ENCODE results near the gene ABR. TPM values are rescaled to one million over a fixed set of nuclear protein-coding genes. Genes with fewer than 3 reads are reported as not detected.

ABR gene
- total RNA-seq, 1 experiment from 2014 or later: 78.3 TPM

- Mint-ChIP-seq H3K9me3 (ENCODE audit: unreplicated experiment) (no peaks in the 10 kb centered on the region), H3K36me3 (ENCODE audit: insufficient read depth, unreplicated experiment) (peaks cover 8% of the 10 kb centered on the region), H3K4me3 (ENCODE audit: unreplicated experiment) (no peak overlapping the region), H3K27ac (ENCODE audit: unreplicated experiment) (no peak overlapping the region), H3K27me3 (ENCODE audit: insufficient read depth, unreplicated experiment) (no peaks in the 10 kb centered on the region), H3K4me1 (ENCODE audit: low read depth, unreplicated experiment) (no peaks in the 10 kb centered on the region)
- DNase-seq: no peak
- intact Hi-C loops (cut with micrococcal nuclease; ENCODE audit: unreplicated experiment): no loop called here
- POLR2A ChIA-PET: no interaction called here
- Histone ChIP-seq H3K4me3 (ENCODE audit: low read depth, low read length) (no peak overlapping the region), H3K27me3 (replicated peaks; ENCODE audit: control insufficient read depth, insufficient read depth, low read length) (no peaks in the 10 kb centered on the region), H3K4me1 (no peaks in the 10 kb centered on the region), H3K36me3 (ENCODE audit: control insufficient read depth, insufficient read depth, low read length) (no peaks in the 10 kb centered on the region), H3K9me3 (no peaks in the 10 kb centered on the region)
- CTCF ChIA-PET: no interaction called here
- TF ChIP-seq CTCF (IDR thresholded peaks at IDR 0.05; ENCODE audit: insufficient read depth in 1 of 2, low read depth in 1 of 2, low read length in 1 of 2, severe bottlenecking in 1 of 2, unreplicated experiment in 1 of 2): no peak
- BruUV-seq (replicated peaks): no TSS peak
Measured at GRCh38 chr17:1030684-1031532, 148.9 kb downstream of the ABR start.

GRCh38 chr17:1029922-1030644 lies 149.7 kb downstream of the ABR start:
- Mint-ChIP-seq H3K27me3 (ENCODE audit: insufficient read depth, unreplicated experiment) (no peaks in the 10 kb centered on the region), H3K36me3 (ENCODE audit: insufficient read depth, unreplicated experiment) (peaks cover 15% of the 10 kb centered on the region), H3K9me3 (ENCODE audit: unreplicated experiment) (no peaks in the 10 kb centered on the region), H3K4me1 (ENCODE audit: low read depth, unreplicated experiment) (no peaks in the 10 kb centered on the region), H3K27ac (ENCODE audit: unreplicated experiment) (no peak overlapping the region), H3K4me3 (ENCODE audit: unreplicated experiment) (no peak overlapping the region)
- intact Hi-C loops (cut with micrococcal nuclease; ENCODE audit: unreplicated experiment): no loop called here
- BruUV-seq (replicated peaks): no TSS peak
- no peak for TF ChIP-seq CTCF (IDR thresholded peaks at IDR 0.05; ENCODE audit: insufficient read depth in 1 of 2, low read depth in 1 of 2, low read length in 1 of 2, severe bottlenecking in 1 of 2, unreplicated experiment in 1 of 2)
- CTCF ChIA-PET: no interaction called here
- no peaks in the 10 kb centered on the region for H3K36me3 ChIP-seq (ENCODE audit: control insufficient read depth, insufficient read depth, low read length)
- H3K4me1 ChIP-seq: no peaks in the 10 kb centered on the region
- H3K9me3 ChIP-seq: no peaks in the 10 kb centered on the region
- H3K4me3 ChIP-seq (ENCODE audit: low read depth, low read length): no peak overlapping the region
- POLR2A ChIA-PET: no interaction called here
- no peak for DNase-seq
- H3K27me3 ChIP-seq (replicated peaks; ENCODE audit: control insufficient read depth, insufficient read depth, low read length): no peaks in the 10 kb centered on the region

- CTCF ChIA-PET: no interaction called here
- H3K4me1 ChIP-seq: no peaks in the 10 kb centered on the region
- Mint-ChIP-seq H3K9me3 (ENCODE audit: unreplicated experiment) (no peaks in the 10 kb centered on the region), H3K4me1 (ENCODE audit: low read depth, unreplicated experiment) (no peaks in the 10 kb centered on the region), H3K36me3 (ENCODE audit: insufficient read depth, unreplicated experiment) (peaks cover 15% of the 10 kb centered on the region), H3K27me3 (ENCODE audit: insufficient read depth, unreplicated experiment) (no peaks in the 10 kb centered on the region), H3K27ac (ENCODE audit: unreplicated experiment) (no peak overlapping the region), H3K4me3 (ENCODE audit: unreplicated experiment) (no peak overlapping the region)
- H3K36me3 ChIP-seq (ENCODE audit: control insufficient read depth, insufficient read depth, low read length): no peaks in the 10 kb centered on the region
- TF ChIP-seq CTCF (IDR thresholded peaks at IDR 0.05; ENCODE audit: insufficient read depth in 1 of 2, low read depth in 1 of 2, low read length in 1 of 2, severe bottlenecking in 1 of 2, unreplicated experiment in 1 of 2): no peak
- POLR2A ChIA-PET: no interaction called here
- intact Hi-C loops (cut with micrococcal nuclease; ENCODE audit: unreplicated experiment): no loop called here
- DNase-seq: no peak
- no peaks in the 10 kb centered on the region for H3K9me3 ChIP-seq
- no peaks in the 10 kb centered on the region for H3K27me3 ChIP-seq (replicated peaks; ENCODE audit: control insufficient read depth, insufficient read depth, low read length)
- H3K4me3 ChIP-seq (ENCODE audit: low read depth, low read length): no peak overlapping the region
- BruUV-seq (replicated peaks): no TSS peak
Measured at GRCh38 chr17:1029196-1029921, 150.4 kb downstream of the ABR start.

All from Caco-2 (cell line).